ENCODE measurements around the gene ASAP3. TPM values are rescaled to one million over a fixed set of nuclear protein-coding genes. Genes with fewer than 3 reads are reported as not detected.

Gene ASAP3
- total RNA-seq, 1 donor from 2014 or later = 3.9 TPM

DNA sequence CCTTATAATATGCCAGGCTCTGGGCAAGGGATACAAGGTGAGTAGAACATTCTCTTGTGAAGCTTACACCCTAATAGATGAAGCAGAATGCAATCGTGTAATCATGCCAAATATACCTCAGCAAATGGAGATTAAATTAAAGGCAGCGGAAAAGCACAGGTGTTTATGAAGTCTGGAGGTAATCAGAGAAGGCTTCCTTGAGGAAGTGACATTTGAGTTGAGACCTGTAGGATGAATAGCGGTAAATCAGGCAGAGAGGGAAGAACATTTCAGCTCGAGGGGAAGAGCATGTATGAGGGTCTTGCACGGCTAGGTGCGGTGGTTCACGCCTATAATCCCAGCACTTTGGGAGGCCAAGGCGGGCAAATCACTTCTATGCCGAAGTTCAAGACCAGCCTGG lies 33.6 kb upstream of the ASAP3 start:
- H3F3A ChIP-seq (ENCODE audit: low read depth) = no peaks in the 10 kb centered on the region
- H3K4me1 ChIP-seq = no peaks in the 10 kb centered on the region
- no peak overlapping the region for H3K4me2 ChIP-seq
- H3K27ac ChIP-seq = no peak overlapping the region
- no peaks in the 10 kb centered on the region for H3K79me2 ChIP-seq (ENCODE audit: low read depth)
- H3K36me3 Mint-ChIP-seq = peaks cover 19% of the 10 kb centered on the region
- H3K27me3 Mint-ChIP-seq (ENCODE audit: insufficient read depth, low read depth) = peaks cover 2% of the 10 kb centered on the region
- H3K4me3 ChIP-seq = no peak overlapping the region
- H4K20me1 ChIP-seq (ENCODE audit: low read depth) = no peaks in the 10 kb centered on the region
- H2AFZ ChIP-seq (replicated peaks) = no peak overlapping the region
- H3K9me3 Mint-ChIP-seq = no peaks in the 10 kb centered on the region
- no peaks in the 10 kb centered on the region for H3K36me3 ChIP-seq
- H3K9ac ChIP-seq = no peak overlapping the region
- no peaks in the 10 kb centered on the region for H3K4me1 Mint-ChIP-seq
- H3K4me3 Mint-ChIP-seq = no peak overlapping the region
- no peaks in the 10 kb centered on the region for H3K9me3 ChIP-seq (ENCODE audit: low read depth)
- TF ChIP-seq EZH2 (IDR thresholded peaks at IDR 0.05) (no peak), EZH2phosphoT487 (IDR thresholded peaks at IDR 0.05) (no peak)
- TF ChIP-seq, protein P1, sequence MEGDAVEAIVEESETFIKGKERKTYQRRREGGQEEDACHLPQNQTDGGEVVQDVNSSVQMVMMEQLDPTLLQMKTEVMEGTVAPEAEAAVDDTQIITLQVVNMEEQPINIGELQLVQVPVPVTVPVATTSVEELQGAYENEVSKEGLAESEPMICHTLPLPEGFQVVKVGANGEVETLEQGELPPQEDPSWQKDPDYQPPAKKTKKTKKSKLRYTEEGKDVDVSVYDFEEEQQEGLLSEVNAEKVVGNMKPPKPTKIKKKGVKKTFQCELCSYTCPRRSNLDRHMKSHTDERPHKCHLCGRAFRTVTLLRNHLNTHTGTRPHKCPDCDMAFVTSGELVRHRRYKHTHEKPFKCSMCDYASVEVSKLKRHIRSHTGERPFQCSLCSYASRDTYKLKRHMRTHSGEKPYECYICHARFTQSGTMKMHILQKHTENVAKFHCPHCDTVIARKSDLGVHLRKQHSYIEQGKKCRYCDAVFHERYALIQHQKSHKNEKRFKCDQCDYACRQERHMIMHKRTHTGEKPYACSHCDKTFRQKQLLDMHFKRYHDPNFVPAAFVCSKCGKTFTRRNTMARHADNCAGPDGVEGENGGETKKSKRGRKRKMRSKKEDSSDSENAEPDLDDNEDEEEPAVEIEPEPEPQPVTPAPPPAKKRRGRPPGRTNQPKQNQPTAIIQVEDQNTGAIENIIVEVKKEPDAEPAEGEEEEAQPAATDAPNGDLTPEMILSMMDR (IDR thresholded peaks at IDR 0.05) = no peak
- H3K27me3 ChIP-seq = no peaks in the 10 kb centered on the region
- DNase-seq (ENCODE audit: low spot score) = no peak
- no peak overlapping the region for H3K27ac Mint-ChIP-seq

DNA sequence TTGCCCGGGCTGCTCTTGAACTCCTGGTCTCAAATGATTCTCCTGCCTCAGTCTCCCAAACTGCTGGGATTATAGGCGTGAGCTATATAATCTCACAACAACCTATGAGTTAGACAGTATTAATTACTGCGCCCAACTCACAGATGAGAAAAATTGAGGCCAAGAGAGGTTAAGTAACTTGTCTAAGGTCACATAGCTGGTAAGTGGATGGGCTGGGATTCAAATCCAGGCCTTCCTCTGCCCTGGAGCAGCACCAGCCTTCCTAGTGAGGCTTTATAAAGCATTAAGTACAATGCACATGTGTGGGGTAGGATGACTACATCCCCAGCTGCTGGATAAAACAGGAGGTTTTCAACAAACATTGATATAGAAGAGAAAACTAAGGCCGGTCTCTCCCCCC lies 31.9 kb upstream of the ASAP3 start:
- peaks cover 19% of the 10 kb centered on the region for H3K36me3 Mint-ChIP-seq
- no peaks in the 10 kb centered on the region for H3K9me3 Mint-ChIP-seq
- TF ChIP-seq, protein P1 (IDR thresholded peaks at IDR 0.05) = no peak
- TF ChIP-seq EZH2phosphoT487 (IDR thresholded peaks at IDR 0.05) (no peak), EZH2 (IDR thresholded peaks at IDR 0.05) (no peak)
- H3K4me1 Mint-ChIP-seq = no peaks in the 10 kb centered on the region
- Histone ChIP-seq H3K9me3 (ENCODE audit: low read depth) (no peaks in the 10 kb centered on the region), H3K27me3 (no peaks in the 10 kb centered on the region), H2AFZ (replicated peaks) (no peak overlapping the region), H3K4me3 (no peak overlapping the region), H3K4me1 (no peaks in the 10 kb centered on the region), H3F3A (ENCODE audit: low read depth) (no peaks in the 10 kb centered on the region), H3K9ac (no peak overlapping the region), H3K36me3 (no peaks in the 10 kb centered on the region), H4K20me1 (ENCODE audit: low read depth) (no peaks in the 10 kb centered on the region), H3K79me2 (ENCODE audit: low read depth) (no peaks in the 10 kb centered on the region), H3K27ac (no peak overlapping the region), H3K4me2 (no peak overlapping the region)
- H3K27me3 Mint-ChIP-seq (ENCODE audit: insufficient read depth, low read depth) = peaks cover 2% of the 10 kb centered on the region
- H3K4me3 Mint-ChIP-seq = no peak overlapping the region
- no peak overlapping the region for H3K27ac Mint-ChIP-seq
- no peak for DNase-seq (ENCODE audit: low spot score)

DNA sequence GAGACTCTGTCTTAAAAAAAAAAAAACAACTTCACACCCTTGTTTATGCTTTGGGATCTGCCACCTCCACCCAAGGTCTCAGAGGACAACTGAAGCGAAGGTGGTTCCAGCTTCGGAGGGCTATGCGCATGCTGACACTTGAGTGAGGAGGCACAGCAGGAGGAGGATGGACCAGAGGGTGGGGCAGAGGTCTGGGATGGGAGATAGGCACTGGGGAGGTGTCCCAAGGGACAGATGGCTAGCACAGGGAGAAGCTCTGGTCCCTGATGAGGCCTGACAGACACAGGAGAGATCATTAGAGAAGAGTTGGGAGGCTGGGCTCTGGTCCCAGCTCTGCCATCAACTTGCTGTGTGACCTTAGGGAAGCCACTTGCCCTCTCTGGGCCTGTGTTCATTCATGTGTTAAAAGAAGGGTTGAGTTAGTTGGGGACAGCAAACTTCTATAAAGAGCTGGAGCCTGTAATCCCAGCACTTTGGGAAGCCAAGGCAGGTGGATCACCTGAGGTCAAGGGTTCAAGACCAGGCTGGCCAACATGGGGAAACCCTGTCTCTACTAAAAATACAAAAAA lies 30.2 kb upstream of the ASAP3 start:
- no peak for TF ChIP-seq EZH2phosphoT487 (IDR thresholded peaks at IDR 0.05)
- TF ChIP-seq, protein P1 (IDR thresholded peaks at IDR 0.05) = no peak
- TF ChIP-seq EZH2 (IDR thresholded peaks at IDR 0.05) = no peak
- no peak overlapping the region for H3K9ac ChIP-seq
- no peak overlapping the region for H3K27ac ChIP-seq
- no peaks in the 10 kb centered on the region for H3K4me1 ChIP-seq
- Mint-ChIP-seq H3K27ac (no peak overlapping the region), H3K4me3 (no peak overlapping the region), H3K27me3 (ENCODE audit: insufficient read depth, low read depth) (peaks cover 4% of the 10 kb centered on the region), H3K36me3 (peaks cover 25% of the 10 kb centered on the region), H3K4me1 (no peaks in the 10 kb centered on the region), H3K9me3 (no peaks in the 10 kb centered on the region)
- H3K79me2 ChIP-seq (ENCODE audit: low read depth) = no peaks in the 10 kb centered on the region
- H3K9me3 ChIP-seq (ENCODE audit: low read depth) = no peaks in the 10 kb centered on the region
- no peak overlapping the region for H2AFZ ChIP-seq (replicated peaks)
- no peaks in the 10 kb centered on the region for H3F3A ChIP-seq (ENCODE audit: low read depth)
- no peaks in the 10 kb centered on the region for H3K27me3 ChIP-seq
- H4K20me1 ChIP-seq (ENCODE audit: low read depth) = no peaks in the 10 kb centered on the region
- no peaks in the 10 kb centered on the region for H3K36me3 ChIP-seq
- H3K4me2 ChIP-seq = no peak overlapping the region
- no peak overlapping the region for H3K4me3 ChIP-seq
- DNase-seq (ENCODE audit: low spot score) = no peak

All from neural progenitor cell (in vitro differentiated cells).